ENCODE measurements around the gene NPIPB8.

DNA sequence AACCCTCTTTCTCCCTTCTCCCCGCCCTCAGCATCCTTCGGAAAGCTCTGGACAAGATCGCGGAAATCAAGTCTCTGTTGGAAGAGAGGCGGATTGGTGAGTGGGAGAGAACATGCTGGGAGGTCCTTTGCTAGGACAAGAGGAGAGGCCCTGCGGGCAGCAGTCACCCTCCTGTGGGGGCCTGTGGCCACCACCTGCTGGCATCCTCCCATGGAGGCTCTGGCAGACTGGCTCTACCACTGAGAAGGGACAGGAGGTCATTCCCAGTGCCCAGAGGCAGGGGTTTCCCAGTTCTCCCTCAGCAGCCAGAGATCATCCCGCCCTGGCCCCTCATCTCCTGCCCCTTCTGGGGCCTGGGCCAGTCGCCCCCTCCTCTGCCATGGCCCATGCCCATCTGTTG, 48.8 kb upstream of the NPIPB8 start:
- no peak for TF ChIP-seq CTCF (conservative IDR thresholded peaks at IDR 0.05 in 1 of 2, IDR thresholded peaks at IDR 0.05 in 1 of 2; ENCODE audit: low read depth in 1 of 2, low read length in 2 of 2)
- no peak for TF ChIP-seq EZH2 (IDR thresholded peaks at IDR 0.05; ENCODE audit: low read length, missing control alignments)
